ENCODE results near the gene P2RX4. TPM values are rescaled to one million over a fixed set of nuclear protein-coding genes. Genes with fewer than 3 reads are reported as not detected.
"Not testable (repeated sequence)": the region's sequence is repeated elsewhere in the genome, so short reads cannot be mapped to it uniquely, and the experiment has no call there.

P2RX4 gene
- polyA plus RNA-seq, 1 donor = 9.9 TPM

- DNase-seq (ENCODE audit: low read depth) = no peak
Measured at GRCh38 chr12:121241156-121241970, 31.4 kb downstream of the P2RX4 start.

GRCh38 chr12:121245031-121245430 lies 35.1 kb downstream of the P2RX4 start:
- no peak for DNase-seq (ENCODE audit: low read depth)

- no peak for DNase-seq (ENCODE audit: low read depth)
Measured at GRCh38 chr12:121245951-121246350, 36.0 kb downstream of the P2RX4 start.

GRCh38 chr12:121246893-121247557 lies 37.1 kb downstream of the P2RX4 start:
- DNase-seq (ENCODE audit: low read depth) = no peak

DNA sequence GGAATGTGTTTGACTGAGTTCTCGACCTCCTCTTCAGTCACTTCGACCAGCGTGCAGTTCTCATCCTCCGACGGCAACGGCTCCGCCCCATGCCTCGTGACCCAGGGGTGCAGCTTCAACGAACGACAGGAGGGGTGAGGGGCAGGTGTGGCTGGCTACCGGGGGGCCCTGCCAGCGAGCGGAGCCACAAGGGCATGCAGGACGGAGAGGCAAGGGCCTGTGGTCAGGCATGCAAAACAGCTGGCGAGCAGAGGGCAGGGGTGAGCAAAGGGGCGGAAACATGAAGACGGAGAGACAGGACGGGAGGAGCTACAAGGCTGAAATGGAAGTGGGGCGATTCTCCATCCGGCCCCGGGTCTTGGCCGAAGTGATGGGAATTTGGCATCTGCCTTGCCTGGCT lies 38.7 kb downstream of the P2RX4 start:
- no peak for DNase-seq (ENCODE audit: low read depth)

GRCh38 chr12:121250359-121250758 lies 40.4 kb downstream of the P2RX4 start:
- no peak for DNase-seq (ENCODE audit: low read depth)

GRCh38 chr12:121251838-121252237 lies 41.9 kb downstream of the P2RX4 start:
- no peak for DNase-seq (ENCODE audit: low read depth)

- DNase-seq (ENCODE audit: low read depth) = no peak
Measured at GRCh38 chr12:121252712-121253345, 42.9 kb downstream of the P2RX4 start.

DNA sequence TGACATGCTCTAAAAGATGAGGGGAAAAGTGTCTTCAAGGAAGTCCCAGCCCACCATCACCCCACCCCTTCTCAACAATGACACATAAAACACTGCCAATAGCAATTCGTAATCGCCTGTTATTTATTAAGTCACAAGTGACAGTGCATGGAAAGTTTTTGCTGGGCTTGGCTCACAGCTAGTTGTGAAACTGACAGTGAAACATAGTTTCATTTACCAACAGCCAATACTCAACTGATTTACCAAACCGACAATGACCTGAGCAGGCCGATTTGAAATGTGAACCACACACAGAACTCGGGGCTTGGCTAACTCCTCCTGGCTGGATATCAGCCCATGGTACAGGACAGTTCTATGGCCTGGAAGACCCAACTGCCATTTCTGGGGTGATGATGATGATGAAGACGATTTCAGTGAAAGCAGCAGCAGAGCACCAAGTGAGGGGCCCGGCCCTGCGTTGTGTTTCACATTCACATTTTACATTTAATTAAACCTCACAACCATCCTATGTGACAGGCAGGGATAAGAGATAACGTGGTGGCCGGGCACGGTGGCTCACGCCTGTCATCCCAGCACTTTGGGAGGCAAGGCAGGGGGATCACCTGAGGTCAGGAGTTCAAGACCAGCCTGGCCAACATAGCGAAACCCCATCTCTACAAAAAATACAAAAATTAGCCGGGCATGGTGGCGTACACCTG lies 43.9 kb downstream of the P2RX4 start:
- no peak for DNase-seq (ENCODE audit: low read depth)

DNA sequence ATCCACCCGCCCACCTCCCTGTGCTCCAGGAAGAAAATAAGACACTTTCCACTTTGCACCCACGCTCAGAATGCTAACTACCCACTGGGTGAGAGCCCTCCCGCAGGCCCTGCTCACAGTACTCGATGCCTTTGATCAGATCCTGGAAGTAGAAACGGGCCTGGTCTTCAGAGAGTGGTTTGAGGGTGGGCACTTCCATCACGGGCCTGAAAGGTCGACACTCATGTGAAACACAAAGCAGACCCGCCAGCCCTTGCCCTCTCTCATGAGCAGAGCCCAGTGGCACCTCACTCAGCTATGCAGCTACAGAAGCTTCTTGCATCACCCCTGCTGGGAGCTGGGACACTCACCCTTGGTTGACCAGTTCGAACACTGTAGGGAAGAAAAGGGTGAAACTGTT lies 45.5 kb downstream of the P2RX4 start:
- DNase-seq (ENCODE audit: low read depth) = no peak

- not testable (repeated sequence) for DNase-seq (ENCODE audit: low read depth)
Measured at GRCh38 chr12:121257704-121258449, 47.9 kb downstream of the P2RX4 start.

DNA sequence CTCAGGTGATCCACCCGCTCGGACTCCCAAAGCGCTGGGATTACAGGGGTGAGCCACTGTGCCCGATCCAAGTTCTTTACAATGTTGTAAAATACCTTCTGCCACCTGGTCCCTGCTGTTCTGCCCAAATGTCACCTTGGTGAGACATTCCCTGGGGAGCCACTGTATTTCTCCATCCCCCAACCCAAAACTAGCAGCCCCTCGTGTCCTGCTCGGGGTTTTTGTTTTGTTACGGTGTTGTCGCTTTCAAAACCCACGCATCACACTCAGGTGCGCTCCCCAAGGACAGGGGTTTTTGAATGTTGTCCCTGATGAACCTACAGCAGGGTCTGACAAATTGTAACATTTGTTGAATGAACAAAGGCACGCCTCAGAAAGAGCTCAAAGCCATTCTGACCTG lies 49.1 kb downstream of the P2RX4 start:
- no peak for DNase-seq (ENCODE audit: low read depth)

GRCh38 chr12:121260091-121260490 lies 50.2 kb downstream of the P2RX4 start:
- DNase-seq (ENCODE audit: low read depth) = no peak

GRCh38 chr12:121261398-121261797 lies 51.5 kb downstream of the P2RX4 start:
- DNase-seq (ENCODE audit: low read depth) = no peak

DNA sequence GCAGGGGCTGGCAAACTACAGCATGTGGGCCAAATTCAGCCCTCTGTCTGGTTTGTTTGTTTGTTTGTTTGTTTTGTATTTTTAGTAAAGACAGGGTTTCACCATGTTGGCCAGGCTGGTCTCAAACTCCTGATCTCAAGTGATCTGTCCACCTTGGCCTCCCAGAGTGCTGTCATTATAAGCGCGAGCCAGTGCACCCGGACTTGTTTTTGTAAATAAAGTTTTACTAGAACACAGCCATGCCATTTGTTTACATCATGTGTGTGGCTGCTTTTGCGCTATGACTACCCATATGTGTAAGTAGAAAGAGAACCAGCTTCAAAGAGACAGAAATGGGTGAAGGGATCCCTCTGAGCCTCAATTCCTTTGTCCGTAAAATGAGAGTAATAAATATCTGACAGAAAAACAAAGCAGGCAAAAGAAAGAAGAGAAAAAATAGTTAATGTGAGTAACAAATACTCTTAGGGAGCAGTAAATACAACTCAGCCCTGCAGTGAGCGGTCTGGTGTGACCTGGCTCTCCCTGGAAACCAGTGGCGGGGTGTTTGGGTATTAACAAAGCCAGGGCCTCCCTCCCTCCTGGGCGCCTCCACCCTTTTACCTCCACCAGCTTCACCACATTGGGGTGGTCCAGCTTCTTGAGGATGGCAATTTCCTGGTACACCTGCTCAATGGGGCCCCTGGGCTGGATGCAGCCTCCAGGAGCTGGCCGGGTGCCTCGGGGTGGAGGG lies 53.4 kb downstream of the P2RX4 start:
- no peak for DNase-seq (ENCODE audit: low read depth)

- DNase-seq (ENCODE audit: low read depth) = no peak
Measured at GRCh38 chr12:121264135-121264534, 54.2 kb downstream of the P2RX4 start.

DNA sequence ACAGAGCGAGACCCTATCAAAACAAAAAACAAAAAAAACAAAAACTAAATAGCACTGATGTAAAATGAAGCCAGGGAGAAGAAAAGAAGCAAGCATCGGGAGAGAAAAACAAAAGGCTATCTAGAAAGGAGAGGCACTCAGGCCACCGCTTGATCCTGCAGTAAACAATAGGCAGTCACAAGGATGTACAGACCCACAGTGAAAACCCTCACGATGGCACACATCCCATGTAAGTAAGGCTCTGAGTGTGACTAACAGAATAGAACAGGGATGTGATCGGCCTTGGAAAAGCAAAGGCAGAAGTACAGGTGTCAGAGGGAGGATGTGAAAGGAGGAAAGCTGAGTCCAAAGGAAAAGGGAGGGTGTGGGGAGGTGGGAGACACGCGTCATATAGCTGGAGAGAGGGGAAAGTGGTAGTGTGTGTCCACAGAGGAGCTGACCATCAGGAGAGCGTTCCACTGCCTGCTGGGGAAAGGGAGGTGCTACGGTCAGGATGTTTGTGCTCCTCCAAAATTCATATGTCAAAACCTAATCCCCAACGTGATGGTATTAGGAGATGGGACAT lies 55.1 kb downstream of the P2RX4 start:
- no peak for DNase-seq (ENCODE audit: low read depth)

- no peak for DNase-seq (ENCODE audit: low read depth)
Measured at GRCh38 chr12:121267822-121268221, 57.9 kb downstream of the P2RX4 start.

- no peak for DNase-seq (ENCODE audit: low read depth)
Measured at GRCh38 chr12:121273364-121273896, 63.5 kb downstream of the P2RX4 start.

All from forelimb muscle (tissue), 1 donor.